K562 (cell line): ENCODE data around the gene SLC7A5. TPM values are rescaled to one million over a fixed set of nuclear protein-coding genes. Genes with fewer than 3 reads are reported as not detected.

Source experiments
- ATAC-seq: fragments of 200-7000 bp; cut with Tn5 transposase; 3 replicates; pipeline ENCODE4 v1.9.1; 2020; ENCODE audit warnings: moderate library complexity
- BruUV-seq: library from RNA; stranded (reverse); fragments of 400-500 nt; replicated peaks from 2 replicates; lab custom pipeline; 2021; lab: Mats Ljungman, UMichigan
- CTCF ChIA-PET: fragments of 300-600 bp; formaldehyde crosslinking; extraction: SDS; loops from one replicate; lab custom pipeline; 2021; ENCODE audit warnings: low intra/inter-chr PET ratio; lab: Yijun Ruan, JAX
- POLR2A ChIA-PET: fragments of 300-600, 350-650 bp; sonication (Branson Sonifier 250); formaldehyde crosslinking; extraction: SDS; loops from one replicate; lab custom pipeline; 2021; ENCODE audit warnings: antibody characterized with exemption, inconsistent platforms; lab: Yijun Ruan, JAX
- DNase-seq, 4 experiments: peaks; one replicate each; pipeline versions ENCODE4 v3.0.0 to v3.0.0-alpha.2; 2011 to 2018; ENCODE audit warnings: low spot score in 3 of 4, mixed read lengths in 3 of 4; ENCODE audit errors: extremely low read depth in 1 of 4
- FAIRE-seq: peaks from 2 replicates; lab custom pipeline; 2011; peaks lifted over from hg19 to GRCh38; lab: Jason Lieb, UNC
- H2AFZ ChIP-seq: 2 replicates; pipeline ENCODE4 v1.6.0; 2011; ENCODE audit warnings: low read depth, low read length, control low read depth, inconsistent platforms
- H3K27ac ChIP-seq: fragments of 200-600 bp; 3 replicates; pipeline ENCODE4 v1.8.0; 2011; ENCODE audit warnings: low read depth, mild to moderate bottlenecking, control low read depth, inconsistent platforms, low read length, moderate library complexity, mixed read lengths; ENCODE audit errors: extremely low read depth
- H3K27me3 ChIP-seq, 2 experiments: fragments of 300-600 bp in 1 of 2; 2 replicates in 1 of 2; 3 replicates in 1 of 2; pipeline versions ENCODE4 v1.6.0 to v1.8.0; 2011; ENCODE audit warnings: inconsistent platforms in 2 of 2, low read length in 2 of 2, mild to moderate bottlenecking in 1 of 2, mixed read lengths in 1 of 2, moderate library complexity in 1 of 2; ENCODE audit not compliant: control insufficient read depth in 2 of 2, insufficient read depth in 2 of 2
- H3K36me3 ChIP-seq: fragments of 300-600 bp; 3 replicates; pipeline ENCODE4 v1.8.0; 2011; ENCODE audit warnings: mild to moderate bottlenecking, low read length, inconsistent platforms; ENCODE audit not compliant: control insufficient read depth, insufficient read depth
- H3K4me1 ChIP-seq, 2 experiments: fragments of 200-600 bp in 1 of 2; replicated peaks in 1 of 2; 2 replicates in 1 of 2; 3 replicates in 1 of 2; pipeline versions ENCODE4 v1.5.1 to v1.8.0; 2011; ENCODE audit warnings: inconsistent platforms in 2 of 2, low read length in 2 of 2, mild to moderate bottlenecking in 1 of 2, mixed read lengths in 1 of 2, moderate library complexity in 1 of 2; ENCODE audit not compliant: control insufficient read depth in 2 of 2, insufficient read depth in 2 of 2
- H3K4me2 ChIP-seq: 2 replicates; pipeline ENCODE4 v1.6.1; 2011; ENCODE audit warnings: low read length, control low read depth, inconsistent platforms, mixed read lengths; ENCODE audit not compliant: insufficient read depth
- H3K4me3 ChIP-seq: fragments of 200-600 bp; sonication (generic), shearing (Covaris generic); 2 replicates; pipeline ENCODE4 v1.5.1; 2016; ENCODE audit warnings: control low read depth, inconsistent platforms
- H3K79me2 ChIP-seq: fragments of 200-600 bp; 3 replicates; pipeline ENCODE4 v1.8.0; 2011; ENCODE audit warnings: low read length, inconsistent platforms; ENCODE audit not compliant: control insufficient read depth, insufficient read depth
- H3K9ac ChIP-seq, 2 experiments: 2 replicates each; pipeline versions ENCODE4 v1.6.0 to v1.6.1; 2011; ENCODE audit warnings: low read depth in 2 of 2, low read length in 2 of 2, control low read depth in 1 of 2, inconsistent platforms in 1 of 2, mild to moderate bottlenecking in 1 of 2, mixed read lengths in 1 of 2; ENCODE audit not compliant: insufficient read depth in 1 of 2
- H3K9me1 ChIP-seq: one replicate; pipeline ENCODE4 v1.6.0; 2011; ENCODE audit warnings: inconsistent platforms, mild to moderate bottlenecking, low read length, moderate library complexity; ENCODE audit not compliant: control insufficient read depth, insufficient read depth
- H3K9me3 ChIP-seq: replicated peaks from 2 replicates; pipeline ENCODE4 v1.5.1; 2011; ENCODE audit warnings: low read depth, low read length, inconsistent platforms; ENCODE audit not compliant: control insufficient read depth, insufficient read depth
- H4K20me1 ChIP-seq: replicated peaks from 2 replicates; pipeline ENCODE4 v1.6.1; 2011; ENCODE audit warnings: low read length, inconsistent platforms, mixed read lengths; ENCODE audit not compliant: control insufficient read depth, insufficient read depth
- ETS2 ChIP-seq: IDR thresholded peaks from 2 replicates; pipeline ENCODE4 v1.6.1; 2016; ENCODE audit warnings: borderline replicate concordance, missing genetic modification characterization, mild to moderate bottlenecking, moderate library complexity, missing compliant biosample characterization; ENCODE audit not compliant: poor library complexity, severe bottlenecking
- KAT8 ChIP-seq: fragments of 450-650 bp; IDR thresholded peaks from 2 replicates; pipeline ENCODE4 v1.6.1; 2016; ENCODE audit warnings: low read depth, mild to moderate bottlenecking
- POLR2G ChIP-seq: fragments of 200-400 bp; formaldehyde crosslinking; IDR thresholded peaks from 2 replicates; pipeline ENCODE4 v1.6.1; 2017; ENCODE audit warnings: low read depth, mild to moderate bottlenecking, antibody characterized with exemption, low read length, moderate library complexity
- POLR3A ChIP-seq: IDR thresholded peaks from 2 replicates; pipeline ENCODE4 v1.6.1; 2011; ENCODE audit warnings: borderline replicate concordance, mild to moderate bottlenecking, moderate library complexity; ENCODE audit not compliant: insufficient read length, insufficient read depth; ENCODE audit errors: extremely low read depth
- RBFOX2 ChIP-seq: fragments of 200-400 bp; formaldehyde crosslinking; IDR thresholded peaks from 2 replicates; pipeline ENCODE4 v1.6.1; 2017; ENCODE audit warnings: low read depth, mild to moderate bottlenecking, low read length, moderate library complexity
- SNIP1 ChIP-seq: fragments of 450-650 bp; IDR thresholded peaks from 2 replicates; pipeline ENCODE4 v1.7.1; 2017; ENCODE audit warnings: low read depth, mild to moderate bottlenecking
- SP2 ChIP-seq: IDR thresholded peaks from 2 replicates; pipeline ENCODE4 v1.6.1; 2011; ENCODE audit warnings: mild to moderate bottlenecking, low read depth, low read length, moderate library complexity; ENCODE audit not compliant: poor library complexity, severe bottlenecking; ENCODE audit errors: extremely low read depth
- XRCC5 ChIP-seq: fragments of 200-400 bp; formaldehyde crosslinking; IDR thresholded peaks from 2 replicates; pipeline ENCODE4 v1.6.1; 2017; ENCODE audit warnings: low read depth, mild to moderate bottlenecking, low read length
- ZNF347 ChIP-seq: fragments of 450-650 bp; formaldehyde crosslinking; IDR thresholded peaks from 2 replicates; pipeline ENCODE4 v1.4.0; 2020; ENCODE audit warnings: low read depth, mild to moderate bottlenecking, moderate library complexity
- ZNF79 ChIP-seq: fragments of 250-450 bp; sonication (Bioruptor Pico); IDR thresholded peaks from 2 replicates; pipeline ENCODE4 v1.4.0; 2020; ENCODE audit warnings: low read depth, mild to moderate bottlenecking, moderate library complexity
- WGBS: fragments of 100-300 bp; shearing (Covaris generic); methylation state at CpG from one replicate; pipeline ENCODE4 v1.1.6; 2016; ENCODE audit warnings: low coverage, mixed read lengths; ENCODE audit not compliant: insufficient coverage; ENCODE audit errors: missing lambda C conversion rate; 5-methylcytosine and 5-hydroxymethylcytosine counted together
- in situ Hi-C: fragments of 300-500 bp; cut with MboI; formaldehyde crosslinking; loops from 4 replicates; pipeline ENCODE4 v1.15.0; 2018; ENCODE audit warnings: inconsistent platforms, mixed read lengths
- intact Hi-C: fragments of 100-400 bp; cut with micrococcal nuclease; formaldehyde crosslinking; loops from 2 replicates; pipeline ENCODE4 v1.14.2; 2022
- polyA plus RNA-seq, 8 experiments: library from polyadenylated mRNA; depleted of rRNA in 4 of 8; stranded (reverse) in 5 of 8; unstranded in 3 of 8; fragments of >200 nt; fragmentation: Nextera tagmentation in 2 of 8; fragmentation: Illumina TruSeq in 1 of 8; extraction: Ambion mirVana in 2 of 8; extraction: Trizol in 1 of 8; gene quantifications; 2 replicates each; pipeline versions ENCODE4 v1.2.1 to v1.2.3, GENCODE V29; 2011 to 2014; ENCODE audit warnings: inconsistent platforms in 1 of 8, missing spikeins in 1 of 8
- total RNA-seq, 7 experiments: library from RNA; depleted of rRNA in 6 of 7; stranded (reverse); fragments of >200 nt in 6 of 7; fragmentation: Illumina TruSeq in 2 of 7; extraction: Trizol in 2 of 7; gene quantifications; 2 replicates each; pipeline versions ENCODE4 v1.2.1 to v1.2.3, GENCODE V29; 2011 to 2021; ENCODE audit warnings: low replicate concordance in 1 of 7
- TF ChIP-seq, protein P1 (sequence below): fragments of 450-650 bp; formaldehyde crosslinking; IDR thresholded peaks from 2 replicates; pipeline ENCODE4 v1.4.0; 2020; ENCODE audit warnings: mild to moderate bottlenecking, moderate library complexity
- TF ChIP-seq, protein P2 (sequence below): sonication (generic); formaldehyde crosslinking; IDR thresholded peaks from 2 replicates; pipeline ENCODE4 v1.8.0; 2022; ENCODE audit warnings: missing genetic modification reagents, mild to moderate bottlenecking, moderate library complexity, borderline replicate concordance
- TF ChIP-seq, protein P3 (sequence below): sonication (generic); formaldehyde crosslinking; IDR thresholded peaks from 2 replicates; pipeline ENCODE4 v1.8.0; 2022; ENCODE audit warnings: mild to moderate bottlenecking, missing genetic modification reagents

Gene SLC7A5
- total and polyA plus RNA-seq, 9 of the 15 experiments (the other 6 are each of a cell fraction or from before 2014, with no cell fraction given): 1.9 to 220 (median 18.6) TPM

DNA sequence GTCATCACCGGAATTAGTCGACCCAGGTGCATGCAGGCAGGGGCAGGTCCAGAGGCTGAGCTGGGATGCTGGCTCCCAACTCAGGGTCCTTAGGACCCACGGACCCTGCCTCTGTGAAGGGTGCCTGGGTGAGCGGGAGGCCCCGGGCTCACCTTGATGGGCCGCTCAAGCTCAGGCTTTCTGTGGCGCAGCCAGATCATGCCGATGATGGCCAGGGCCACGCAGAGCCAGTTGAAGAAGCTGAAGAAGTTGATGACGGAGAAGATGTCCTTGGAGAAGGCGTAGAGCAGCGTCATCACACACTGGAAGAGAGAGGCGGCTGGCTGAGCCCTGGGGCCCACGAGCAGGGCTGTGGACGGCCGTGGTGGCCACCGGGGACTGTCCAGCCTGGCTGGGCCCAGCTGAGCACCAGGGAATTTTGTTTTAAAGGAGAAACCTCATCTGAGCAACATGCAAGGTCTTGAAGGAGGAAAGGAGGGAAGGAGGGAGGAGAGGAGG, 32.9 kb downstream of the SLC7A5 start:
- ChIA-PET CTCF (no interaction called here), POLR2A (interaction anchor here (0.7 to 4.2 kb wide), 8 partner anchors 8 to 32 kb away, joined by 3 to 28 read pairs (median 4); no protein-coding TSS in a partner anchor)
- H3K27me3 ChIP-seq: no peaks in the 10 kb centered on the region
- no peak overlapping the region for H2AFZ ChIP-seq
- H3K4me2 ChIP-seq: no peak overlapping the region
- H3K4me3 ChIP-seq: no peak overlapping the region
- H3K9ac ChIP-seq: no peak overlapping the region
- H4K20me1 ChIP-seq: peaks cover 25% of the 10 kb centered on the region
- intact Hi-C loops (no loop called here), in situ Hi-C loops (no loop called here)
- no peak for DNase-seq
- H3K27ac ChIP-seq: no peak overlapping the region
- ATAC-seq: no peak
- no peaks in the 10 kb centered on the region for H3K9me3 ChIP-seq
- peaks cover 95% of the 10 kb centered on the region; the same call in 2 of the 3 replicates for H3K36me3 ChIP-seq
- peaks cover 3% of the 10 kb centered on the region for H3K9me1 ChIP-seq
- H3K79me2 ChIP-seq: no peaks in the 10 kb centered on the region
- FAIRE-seq: no peak
- whole genome bisulfite sequencing: over 99% methylated on average over 13 of the region's 17 CpGs
- no TSS peak for BruUV-seq
- H3K4me1 ChIP-seq: peaks cover 0 to 41% of the 10 kb centered on the region in 2 experiments; a peak in 1 of 5 replicates
- TF ChIP-seq XRCC5 (no peak), ZNF347 (CRISPR knock-in tag) (no peak), POLR3A (no peak), POLR2G (peak; percentile 58), ETS2 (tag) (no peak), SNIP1 (no peak), SP2 (no peak), KAT8 (no peak), ZNF79 (CRISPR knock-in tag) (no peak), RBFOX2 (peak; percentile 46; the same call in 1 of the 2 replicates)
- TF ChIP-seq, protein P1, sequence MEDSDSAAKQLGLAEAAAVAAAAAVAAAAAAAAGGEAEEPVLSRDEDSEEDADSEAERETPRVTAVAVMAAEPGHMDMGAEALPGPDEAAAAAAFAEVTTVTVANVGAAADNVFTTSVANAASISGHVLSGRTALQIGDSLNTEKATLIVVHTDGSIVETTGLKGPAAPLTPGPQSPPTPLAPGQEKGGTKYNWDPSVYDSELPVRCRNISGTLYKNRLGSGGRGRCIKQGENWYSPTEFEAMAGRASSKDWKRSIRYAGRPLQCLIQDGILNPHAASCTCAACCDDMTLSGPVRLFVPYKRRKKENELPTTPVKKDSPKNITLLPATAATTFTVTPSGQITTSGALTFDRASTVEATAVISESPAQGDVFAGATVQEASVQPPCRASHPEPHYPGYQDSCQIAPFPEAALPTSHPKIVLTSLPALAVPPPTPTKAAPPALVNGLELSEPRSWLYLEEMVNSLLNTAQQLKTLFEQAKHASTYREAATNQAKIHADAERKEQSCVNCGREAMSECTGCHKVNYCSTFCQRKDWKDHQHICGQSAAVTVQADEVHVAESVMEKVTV (CRISPR knock-in tag): no peak
- TF ChIP-seq, protein P2, sequence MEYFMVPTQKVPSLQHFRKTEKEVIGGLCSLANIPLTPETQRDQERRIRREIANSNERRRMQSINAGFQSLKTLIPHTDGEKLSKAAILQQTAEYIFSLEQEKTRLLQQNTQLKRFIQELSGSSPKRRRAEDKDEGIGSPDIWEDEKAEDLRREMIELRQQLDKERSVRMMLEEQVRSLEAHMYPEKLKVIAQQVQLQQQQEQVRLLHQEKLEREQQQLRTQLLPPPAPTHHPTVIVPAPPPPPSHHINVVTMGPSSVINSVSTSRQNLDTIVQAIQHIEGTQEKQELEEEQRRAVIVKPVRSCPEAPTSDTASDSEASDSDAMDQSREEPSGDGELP (CRISPR knock-in tag): no peak
- TF ChIP-seq, protein P3, sequence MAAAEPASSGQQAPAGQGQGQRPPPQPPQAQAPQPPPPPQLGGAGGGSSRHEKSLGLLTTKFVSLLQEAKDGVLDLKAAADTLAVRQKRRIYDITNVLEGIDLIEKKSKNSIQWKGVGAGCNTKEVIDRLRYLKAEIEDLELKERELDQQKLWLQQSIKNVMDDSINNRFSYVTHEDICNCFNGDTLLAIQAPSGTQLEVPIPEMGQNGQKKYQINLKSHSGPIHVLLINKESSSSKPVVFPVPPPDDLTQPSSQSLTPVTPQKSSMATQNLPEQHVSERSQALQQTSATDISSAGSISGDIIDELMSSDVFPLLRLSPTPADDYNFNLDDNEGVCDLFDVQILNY (CRISPR knock-in tag): no peak
